Hepatic stellate cell (primary cell): Measurements from ENCODE around the gene FIZ1.
"Not testable (repeated sequence)": the region's sequence is repeated elsewhere in the genome, so short reads cannot be mapped to it uniquely, and the experiment has no call there.

Experiments
- DNase-seq: peaks from one replicate; pipeline ENCODE4 v3.0.0; 2011; ENCODE audit warnings: low spot score

The FIZ1 gene

GRCh38 chr19:55594996-55595545, 4.2 kb downstream of the FIZ1 start:
- no peak for DNase-seq

GRCh38 chr19:55593096-55593772, 6.1 kb downstream of the FIZ1 start:
- no peak for DNase-seq

- no peak for DNase-seq
Measured at GRCh38 chr19:55592391-55593090, 6.8 kb downstream of the FIZ1 start.

- no peak for DNase-seq
Measured at GRCh38 chr19:55591555-55591954, 7.8 kb downstream of the FIZ1 start.

GRCh38 chr19:55590617-55591016, 8.7 kb downstream of the FIZ1 start:
- DNase-seq, result peak; percentile 23

- DNase-seq, result no peak
Measured at GRCh38 chr19:55590109-55590508, 9.2 kb downstream of the FIZ1 start.

DNA sequence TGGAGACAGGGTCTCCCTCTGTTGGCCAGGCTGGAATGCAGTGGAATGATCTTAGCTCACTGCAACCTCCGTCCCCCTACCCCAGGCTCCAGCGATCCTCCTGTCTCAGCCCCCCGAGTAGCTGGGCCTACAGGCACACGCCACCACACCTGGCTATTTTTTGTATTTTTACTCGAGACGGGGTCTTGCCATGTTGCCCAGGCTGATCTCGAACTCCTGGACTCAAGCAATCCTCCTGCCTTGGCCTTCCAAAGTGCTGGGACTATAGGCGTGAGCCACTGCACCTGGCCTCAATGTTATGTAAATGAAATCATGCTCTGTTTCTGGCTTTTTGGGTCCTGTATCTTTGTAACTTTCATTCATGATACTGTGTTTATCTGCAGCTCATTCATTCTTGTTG, 10.6 kb downstream of the FIZ1 start:
- DNase-seq, result no peak

DNA sequence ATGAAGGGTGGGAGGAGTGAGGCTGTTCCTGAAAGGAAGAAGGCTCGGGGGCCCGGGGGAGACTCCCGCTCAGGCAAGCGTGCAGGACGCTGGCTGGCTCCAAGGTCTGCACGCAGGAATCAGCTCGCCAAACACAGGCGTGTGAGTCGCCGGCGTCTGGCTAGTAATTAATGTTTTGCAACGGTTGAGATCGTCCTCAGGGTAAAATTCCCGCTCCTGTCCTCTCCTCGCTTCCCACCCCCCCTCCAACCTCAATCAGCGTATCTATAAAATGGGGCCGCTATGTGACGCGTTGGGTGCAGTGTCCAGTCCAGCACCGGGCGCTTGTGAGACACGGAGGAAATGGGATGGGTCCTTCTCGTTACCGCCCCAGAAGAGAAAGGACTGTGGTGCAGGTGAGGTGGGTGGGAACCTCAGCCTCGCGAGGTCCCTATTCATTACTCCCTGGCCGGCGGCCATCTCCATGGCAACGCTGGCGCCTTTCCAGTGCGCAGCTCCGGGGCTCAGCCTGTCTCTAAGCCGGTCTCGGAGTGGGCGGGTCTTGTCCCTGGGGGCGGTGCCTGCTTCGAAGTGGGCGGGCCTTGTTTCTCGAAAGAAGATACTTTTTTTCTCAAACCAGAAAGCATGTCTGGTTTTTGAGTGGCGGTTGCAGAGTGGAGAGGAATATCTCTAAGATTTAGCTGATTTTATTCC, 12.2 kb downstream of the FIZ1 start:
- DNase-seq, result peak; percentile 95

DNA sequence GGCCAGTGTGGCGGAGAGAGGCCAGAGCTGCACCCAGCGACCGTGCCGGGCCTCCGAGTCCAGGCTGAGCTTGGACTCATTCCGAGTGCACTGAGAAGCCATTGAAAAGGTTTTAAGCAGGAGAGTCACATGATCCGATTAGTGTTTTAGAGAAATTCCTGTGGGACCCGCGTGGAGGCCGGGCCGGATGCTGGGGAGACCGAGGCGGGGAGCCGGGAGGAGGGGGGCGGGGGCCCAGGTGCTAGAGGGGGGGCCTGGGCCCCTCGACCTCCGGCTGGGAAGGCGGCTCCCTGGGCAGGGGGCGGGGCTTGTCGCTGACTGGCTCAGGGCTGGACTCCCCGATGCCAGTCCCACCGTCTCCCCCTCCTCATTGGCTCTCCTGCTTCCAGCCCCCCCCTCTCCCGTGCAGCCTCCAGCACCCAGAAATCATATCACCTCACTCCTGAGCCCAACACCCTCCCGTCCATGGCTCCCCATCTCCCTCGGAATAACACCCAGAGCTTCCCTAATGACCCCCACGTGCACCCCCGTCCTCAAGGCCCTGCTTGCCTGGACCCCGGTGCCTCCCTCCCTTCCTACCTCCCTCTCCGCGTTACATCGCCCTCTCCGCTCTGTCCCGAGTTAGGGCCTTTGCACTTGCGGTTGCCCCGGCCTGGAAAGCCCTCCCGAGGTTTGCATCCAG, 13.5 kb downstream of the FIZ1 start:
- peak; percentile 66 for DNase-seq

DNA sequence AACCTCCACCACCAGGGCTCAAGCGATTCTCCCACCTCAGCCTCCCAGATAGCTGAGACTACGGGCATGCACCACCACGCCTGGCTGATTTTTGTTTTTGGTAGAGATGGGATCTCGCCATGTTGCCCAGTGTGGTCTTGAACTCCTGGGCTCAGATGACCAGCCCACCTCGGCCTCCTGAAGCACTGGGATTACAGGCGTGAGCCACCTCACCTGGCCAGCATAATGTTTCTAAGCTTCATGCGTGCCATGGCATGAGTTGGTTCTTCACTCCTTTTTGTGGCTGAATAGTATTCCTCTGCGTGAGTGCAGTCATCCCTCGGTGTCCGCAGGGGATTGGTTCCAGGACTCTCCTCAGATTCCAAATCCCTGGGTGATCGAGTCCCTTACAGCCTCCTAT, 14.4 kb downstream of the FIZ1 start:
- DNase-seq, result no peak

DNA sequence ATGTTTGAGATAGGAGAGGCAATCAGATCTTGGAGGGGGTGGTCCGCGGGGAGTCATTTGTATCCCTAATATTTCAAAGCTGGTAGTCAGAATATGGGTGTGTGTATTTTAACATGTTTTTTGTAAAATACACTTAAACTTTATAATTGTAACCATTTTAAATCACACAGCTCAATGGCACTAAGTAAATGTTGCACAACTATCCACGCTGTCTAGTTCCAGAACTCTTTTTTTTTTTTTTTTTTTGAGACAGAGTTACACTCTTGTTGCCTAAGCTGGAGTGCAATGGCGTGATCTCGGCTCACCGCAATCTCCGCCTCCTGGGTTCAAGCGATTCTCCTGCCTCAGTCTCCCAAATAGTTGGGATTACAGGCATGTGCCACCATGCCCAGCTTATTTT, 15.4 kb downstream of the FIZ1 start:
- not testable (repeated sequence) for DNase-seq

GRCh38 chr19:55582284-55582683, 17.0 kb downstream of the FIZ1 start:
- not testable (repeated sequence) for DNase-seq

DNA sequence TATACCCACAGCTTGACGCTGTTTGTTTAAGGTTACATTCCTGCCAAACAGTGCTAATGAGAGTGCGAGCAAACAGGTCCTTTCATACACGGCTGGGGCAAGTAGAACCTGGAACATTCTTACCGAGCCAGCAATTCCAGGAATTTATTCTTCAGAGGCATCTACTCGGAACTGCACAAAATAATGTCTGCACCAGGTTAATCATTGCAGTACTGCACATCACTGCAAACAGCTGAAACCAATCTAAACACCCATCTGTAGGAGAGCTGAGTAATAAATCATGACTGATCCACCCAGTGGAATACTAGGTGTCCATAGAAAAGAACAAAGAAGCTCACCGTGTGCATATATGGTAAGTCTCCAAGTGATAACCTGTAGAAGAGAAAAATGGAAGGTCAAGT, 17.5 kb downstream of the FIZ1 start:
- DNase-seq, result no peak

DNA sequence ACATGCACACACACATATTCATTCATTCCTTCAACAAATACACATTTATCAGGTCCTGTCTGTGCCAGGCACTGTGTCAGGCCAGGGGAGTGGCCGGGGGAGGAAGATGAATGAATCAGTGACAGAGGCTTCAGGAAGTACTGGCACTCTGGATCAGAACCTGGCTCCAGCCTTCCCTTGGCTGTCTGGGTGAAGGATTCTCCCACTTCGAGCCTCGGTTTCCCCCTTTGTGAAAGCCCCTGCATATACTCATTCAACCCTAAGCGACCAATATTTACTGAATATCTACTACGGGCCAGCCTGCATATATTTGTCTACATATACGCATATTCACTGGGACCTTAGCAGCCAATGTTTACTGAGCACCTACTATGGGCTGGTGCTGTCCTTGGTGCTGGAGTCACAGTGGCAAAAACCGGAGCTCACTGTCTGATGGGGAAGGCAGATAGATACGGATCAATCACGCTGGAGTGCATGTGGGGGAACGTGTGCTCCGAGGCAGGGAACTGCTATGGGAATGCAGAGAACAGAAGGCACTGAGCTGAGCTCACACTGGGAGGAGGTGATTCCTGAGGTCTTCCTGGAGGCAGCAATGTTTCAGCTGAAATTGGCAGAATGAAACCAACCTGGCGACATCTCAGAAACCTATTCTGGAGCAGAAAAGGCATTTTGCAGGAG, 18.0 kb downstream of the FIZ1 start:
- no peak for DNase-seq

DNA sequence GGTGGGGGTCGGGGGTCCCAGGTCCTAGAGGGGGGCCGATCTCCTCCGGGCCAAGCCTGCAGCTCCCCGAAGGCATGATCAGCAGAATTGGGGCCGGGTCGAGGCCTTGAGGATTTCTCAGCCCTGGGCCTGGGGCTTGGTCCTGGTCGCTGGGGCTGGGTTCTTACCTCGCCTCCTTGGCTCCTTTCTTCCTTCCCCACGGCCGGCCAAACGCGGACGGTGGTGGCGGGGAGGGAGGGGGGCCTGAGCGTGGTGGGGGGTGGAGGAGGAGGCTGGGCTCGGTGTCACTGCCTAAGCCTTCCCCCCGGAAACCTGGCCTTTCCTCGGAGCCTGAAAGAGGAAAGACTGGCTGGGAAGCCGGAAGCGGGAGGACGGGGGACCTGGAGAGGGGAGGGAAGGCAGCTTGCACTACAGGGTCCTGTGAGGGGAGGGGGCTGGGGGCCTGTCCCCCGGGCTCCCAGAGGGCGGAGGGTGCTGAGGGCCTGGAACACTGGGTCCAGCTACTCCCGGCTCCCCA, 18.6 kb downstream of the FIZ1 start, which contains the start of gene ZNF579:
Gene ZNF579, minus strand, starts transcription at position 221 of the 517 bp plus-strand sequence. CDS start 1,209 bp downstream, outside the sequence.
- DNase-seq, result peak; percentile 92

DNA sequence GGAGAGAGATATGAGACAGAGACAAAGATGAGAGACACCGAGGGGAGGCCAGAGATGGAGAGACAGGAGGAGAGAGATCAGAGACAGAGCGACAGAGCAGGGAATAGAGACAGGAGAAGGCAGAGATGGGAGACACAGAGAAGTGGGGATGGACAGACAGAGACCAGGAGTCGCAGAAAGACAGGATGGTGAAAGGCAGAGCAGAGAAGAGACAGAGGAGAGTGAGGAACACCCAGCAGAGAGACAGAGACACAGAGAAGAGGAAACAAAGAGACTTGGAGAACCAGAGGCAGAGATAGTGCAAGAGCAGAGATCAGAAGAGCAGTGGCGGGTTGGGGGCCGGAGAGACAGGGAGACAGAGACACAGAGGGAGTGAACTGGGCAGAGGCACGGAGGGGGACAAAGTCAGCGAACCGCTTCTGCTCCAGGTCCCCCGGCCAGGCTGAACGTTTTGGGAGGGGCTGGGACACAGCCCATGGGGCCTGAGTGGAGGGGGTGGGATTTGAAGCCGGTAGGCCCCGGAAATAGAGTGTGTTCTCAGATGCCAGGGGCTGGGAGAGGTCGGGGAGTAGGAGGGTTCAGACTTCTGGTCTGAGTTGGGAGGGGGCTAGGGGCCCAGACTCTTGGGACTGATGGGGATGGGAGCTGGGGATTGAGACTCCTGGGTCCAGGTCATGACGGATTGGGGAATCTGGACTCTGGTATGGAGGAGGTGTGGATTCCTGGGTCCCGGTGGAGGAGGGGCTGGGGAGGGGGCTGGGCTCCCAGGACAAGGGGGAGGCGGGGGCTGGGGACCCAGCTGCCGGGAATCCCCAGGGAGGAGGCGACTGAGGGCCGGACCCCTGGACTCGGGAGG, 19.3 kb downstream of the FIZ1 start:
- DNase-seq, result peak; percentile 54

DNA sequence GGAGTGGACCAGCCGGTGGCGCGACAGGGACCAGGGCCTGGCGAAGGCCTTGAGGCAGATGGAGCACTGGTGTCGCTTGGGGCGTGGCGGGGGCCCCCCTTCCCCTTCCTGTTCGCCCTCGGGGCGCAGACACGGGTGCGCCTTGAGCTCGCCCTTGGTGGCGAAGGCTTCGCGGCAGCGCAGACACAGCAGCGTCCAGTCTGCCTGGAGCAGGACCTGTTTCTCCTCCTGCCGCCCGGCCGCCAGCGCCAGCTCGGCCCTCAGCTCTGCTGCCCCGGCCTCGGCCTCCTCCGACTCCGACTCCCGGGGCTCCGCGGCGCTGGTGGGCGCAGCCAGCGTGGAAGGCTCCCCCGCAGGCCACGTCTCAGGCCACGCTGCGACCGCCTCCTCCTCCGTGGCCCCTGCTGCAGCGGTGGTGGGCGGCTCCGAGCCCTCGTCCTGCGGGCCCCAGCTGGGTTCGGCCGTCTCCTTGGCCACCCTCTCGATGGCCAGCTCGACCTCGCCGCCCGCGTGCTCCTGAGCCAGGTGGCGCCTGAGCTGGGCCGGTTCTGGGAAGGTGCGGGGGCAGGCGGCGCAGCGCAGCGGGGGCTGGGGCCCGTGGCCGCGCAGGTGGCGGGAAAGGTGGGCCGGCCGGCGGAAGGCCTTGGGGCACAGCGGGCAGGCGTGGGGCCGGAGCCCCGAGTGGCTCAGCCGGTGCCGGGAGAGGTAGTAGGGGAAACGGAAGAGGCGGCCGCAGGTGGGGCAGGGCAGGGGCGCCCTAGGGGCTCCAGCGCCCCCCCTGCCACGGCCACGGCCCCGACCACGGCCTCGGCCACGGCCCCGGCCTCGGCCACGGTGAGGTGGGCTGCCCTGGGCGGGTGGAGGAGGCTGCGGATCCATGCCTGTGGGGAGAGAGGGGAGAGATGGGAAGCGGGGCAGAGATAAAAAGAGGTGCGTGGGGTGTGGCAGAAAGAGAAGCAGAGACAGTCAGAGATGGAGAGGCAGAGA, 20.3 kb downstream of the FIZ1 start:
- no peak for DNase-seq

DNA sequence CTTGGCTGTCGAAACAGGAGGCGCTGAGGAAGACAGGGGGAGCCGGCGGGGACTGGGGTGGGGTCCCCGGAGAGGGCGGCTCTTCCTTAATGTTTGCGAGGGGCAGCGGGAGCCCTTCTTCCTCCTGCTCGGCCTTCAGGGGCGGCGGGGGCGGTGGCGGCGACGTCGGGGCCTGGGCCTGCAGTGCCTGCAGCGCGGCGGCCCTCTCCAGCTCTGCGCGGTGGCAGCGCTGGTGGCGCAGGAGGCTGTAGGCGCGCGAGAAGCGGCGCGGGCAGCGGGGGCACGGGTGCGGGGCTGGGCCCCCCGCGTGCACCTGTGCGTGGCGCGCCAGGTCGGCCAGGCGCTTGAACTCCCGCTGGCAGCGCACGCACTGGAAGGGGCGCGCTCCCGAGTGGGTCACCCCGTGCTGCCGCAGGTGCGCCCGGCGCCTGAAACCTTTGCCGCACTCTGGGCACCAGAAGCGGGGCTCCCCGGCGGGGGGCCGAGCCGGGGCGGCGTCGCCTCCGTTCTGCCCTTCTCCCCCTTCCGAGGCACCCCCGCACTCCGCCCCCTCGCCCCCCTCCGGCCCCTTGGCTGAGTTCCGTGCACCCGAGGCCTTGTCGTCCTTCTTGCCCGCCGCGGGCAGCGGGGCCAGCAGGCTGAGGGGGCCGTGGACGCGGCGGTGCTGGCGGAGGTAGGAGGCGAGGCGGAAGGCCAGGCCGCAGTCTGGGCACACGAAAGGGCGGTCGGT, 21.1 kb downstream of the FIZ1 start:
- no peak for DNase-seq
